HuH-7.5 (cell line): ENCODE data around the gene ACSBG1.
A peak's percentile ranks its signal among the peaks of the same experiment; 100 is the strongest.
"Not testable (repeated sequence)": the region's sequence is repeated elsewhere in the genome, so short reads cannot be mapped to it uniquely, and the experiment has no call there.

Experiments used
- DNase-seq: peaks from one replicate; pipeline ENCODE4 v3.0.0; 2011; ENCODE audit warnings: low spot score

Gene ACSBG1

DNA sequence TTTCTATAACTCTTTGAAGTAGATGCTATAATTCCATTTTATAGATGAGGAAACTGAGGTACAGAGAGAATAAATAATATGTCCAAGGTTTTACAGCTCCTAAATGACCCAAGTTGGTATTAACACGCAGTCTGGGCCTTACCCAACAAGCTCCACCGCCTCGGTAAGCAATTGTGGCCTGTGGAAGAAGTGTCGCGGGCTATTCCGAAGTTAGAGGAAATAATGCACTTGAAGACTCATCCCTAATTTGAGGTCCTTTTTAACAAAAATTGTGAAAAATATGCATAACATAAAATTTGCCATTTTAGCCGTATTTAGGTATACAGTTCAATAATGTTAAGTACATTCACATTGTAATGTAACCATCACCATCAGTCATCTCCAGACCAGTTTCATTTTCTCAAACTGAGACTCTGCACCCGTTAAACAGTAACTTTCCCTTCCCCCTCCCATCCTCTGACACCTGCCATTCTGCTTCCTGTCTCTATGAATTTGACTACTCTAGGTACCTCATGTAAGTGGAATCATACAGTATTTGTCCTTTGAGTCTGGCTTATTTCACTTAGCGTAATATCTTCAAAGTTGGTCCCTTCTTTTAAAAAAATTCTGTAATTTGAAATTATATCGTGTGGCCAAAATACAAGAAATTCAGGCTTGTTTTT lies 67.0 kb downstream of the ACSBG1 start:
- no peak for DNase-seq

DNA sequence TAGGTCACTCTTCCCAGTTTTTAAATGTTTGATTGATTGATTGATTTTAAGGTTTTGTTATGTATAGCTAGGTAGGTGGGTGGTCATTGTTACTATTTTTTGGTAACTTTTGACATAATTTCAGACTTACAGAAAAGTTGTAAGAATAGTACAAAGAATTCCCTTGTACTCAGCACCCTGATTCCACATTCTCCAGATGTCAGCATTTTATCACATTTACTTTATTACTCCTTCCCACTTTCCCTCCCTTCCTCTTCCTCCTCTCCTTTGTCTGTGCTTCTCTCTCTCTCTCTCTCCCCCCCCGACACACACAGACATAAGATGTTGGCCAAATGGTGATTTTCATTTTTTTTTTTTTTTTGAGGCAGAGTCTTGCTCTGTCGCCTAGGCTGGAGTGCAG lies 70.4 kb downstream of the ACSBG1 start:
- DNase-seq = no peak

DNA sequence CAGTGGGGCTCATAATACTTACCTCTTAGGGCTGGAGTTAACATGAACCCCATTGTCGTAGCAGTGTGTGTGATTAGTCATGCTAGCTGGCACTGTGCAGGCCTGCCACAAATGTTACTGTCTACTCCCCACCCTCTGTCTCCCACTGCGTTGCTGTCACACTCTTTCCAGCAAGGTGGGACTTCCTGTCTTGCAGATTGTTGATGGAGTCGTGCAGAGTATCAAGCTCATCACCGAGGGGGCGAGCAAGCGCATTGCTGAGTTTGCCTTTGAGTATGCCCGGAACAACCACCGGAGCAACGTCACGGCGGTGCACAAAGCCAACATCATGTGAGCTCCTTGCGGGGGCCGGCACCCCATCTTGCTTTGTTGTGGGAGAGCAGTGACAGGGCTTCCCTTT lies 72.3 kb downstream of the ACSBG1 start:
- DNase-seq = no peak

DNA sequence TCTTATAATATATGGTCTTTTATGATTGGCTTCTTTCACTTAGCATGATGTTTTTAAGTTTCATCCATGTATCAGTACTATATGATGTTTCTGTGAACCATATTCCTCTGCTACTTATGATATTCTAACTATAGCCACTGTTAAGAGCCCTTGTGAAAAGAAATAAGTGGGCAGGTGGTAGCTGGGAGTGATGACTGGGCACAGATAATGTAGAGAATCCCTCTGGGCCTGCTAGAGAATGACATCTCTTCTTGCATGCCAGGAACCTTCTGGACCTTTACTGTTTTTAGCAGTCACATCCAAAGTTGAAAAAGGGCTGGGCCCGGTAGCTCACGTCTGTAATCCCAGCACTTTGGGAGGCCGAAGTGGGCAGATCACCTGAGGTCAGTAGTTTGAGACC lies 75.0 kb downstream of the ACSBG1 start:
- DNase-seq = no peak

DNA sequence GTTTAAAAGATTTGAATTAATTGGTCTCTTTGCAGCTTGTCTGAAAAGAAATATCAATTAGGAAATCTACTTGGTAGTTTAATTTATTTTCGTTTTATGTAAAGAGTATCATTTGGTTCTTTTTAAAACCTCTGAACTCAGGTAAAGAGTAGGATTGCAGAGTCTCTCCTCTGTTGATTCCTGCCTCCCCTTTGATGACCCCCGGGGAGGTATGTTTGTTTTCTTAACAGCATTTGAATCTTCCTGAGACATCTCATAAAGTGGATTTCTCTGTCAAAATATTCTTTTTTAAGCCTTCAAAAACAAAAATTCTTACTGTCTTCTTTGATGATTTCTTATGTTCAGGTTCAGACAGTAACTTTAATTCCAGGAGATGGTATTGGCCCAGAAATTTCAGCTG lies 77.2 kb downstream of the ACSBG1 start:
- DNase-seq = no peak

DNA sequence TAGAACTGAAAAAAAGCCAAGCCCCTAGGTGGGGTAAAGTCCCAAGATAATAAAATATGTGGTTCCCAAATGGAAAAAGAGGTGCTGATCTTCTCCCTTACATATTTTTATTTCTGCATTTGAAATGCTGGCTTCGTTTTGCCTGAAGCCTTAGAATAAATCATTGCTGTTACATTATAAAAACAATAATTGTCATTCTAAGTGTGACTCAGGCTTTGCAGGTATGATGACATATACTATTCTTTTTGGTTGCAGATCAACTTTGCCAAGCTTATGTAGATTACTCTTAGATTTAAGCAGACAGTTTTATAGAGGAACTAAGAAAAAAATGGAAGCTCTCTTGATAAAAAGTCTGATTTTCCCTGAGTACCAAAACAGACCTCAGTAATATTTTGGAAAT lies 77.7 kb downstream of the ACSBG1 start:
- no peak for DNase-seq

DNA sequence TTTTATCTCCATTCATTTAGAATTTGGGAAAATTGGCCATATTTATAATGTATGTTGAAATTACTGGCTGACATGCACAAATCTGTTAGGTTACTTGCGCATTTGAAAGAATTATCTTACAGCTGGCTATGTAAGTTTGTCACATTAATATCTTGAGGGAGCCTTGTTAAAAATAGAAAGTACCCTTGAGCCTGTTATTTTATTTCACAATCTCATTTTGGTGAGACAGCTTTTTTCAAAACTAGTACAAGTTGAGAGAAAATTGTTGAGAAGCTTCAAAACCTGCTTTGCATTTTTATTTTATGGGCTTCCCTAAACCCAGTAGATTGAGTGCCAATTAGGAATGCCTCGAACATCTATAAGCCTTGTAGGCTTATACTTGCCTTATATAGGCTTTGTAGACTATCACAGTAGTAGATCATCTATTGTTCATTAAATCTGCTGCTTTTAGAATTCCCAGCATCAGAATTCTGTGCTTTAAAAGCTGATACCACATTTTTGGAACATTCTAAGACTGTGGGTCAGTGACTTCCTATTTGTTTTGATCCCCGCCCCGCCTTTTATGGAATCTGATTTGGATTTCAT lies 78.9 kb downstream of the ACSBG1 start:
- no peak for DNase-seq

GRCh38 chr15:78154955-78155354 lies 79.4 kb downstream of the ACSBG1 start:
- DNase-seq = no peak

DNA sequence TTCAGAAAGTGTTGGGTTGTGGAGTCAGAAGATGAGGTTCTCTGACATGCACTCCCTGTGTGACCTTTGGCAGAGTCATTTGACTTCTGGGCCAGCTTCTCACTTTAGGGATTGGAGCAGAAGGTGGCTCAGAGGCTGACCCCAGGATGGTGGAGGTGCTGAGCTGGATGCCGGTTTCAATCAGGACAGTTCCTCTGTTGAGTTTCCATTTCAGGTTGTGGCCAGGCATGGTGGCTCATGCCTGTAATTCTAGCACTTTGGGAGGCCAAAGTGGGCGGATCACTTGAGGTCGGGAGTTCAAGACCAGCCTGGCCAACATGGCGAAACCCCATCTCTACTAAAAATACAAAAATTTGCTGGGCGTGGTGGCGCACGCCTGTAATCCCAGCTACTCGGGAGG lies 83.3 kb downstream of the ACSBG1 start:
- not testable (repeated sequence) for DNase-seq

GRCh38 chr15:78149805-78150751 lies 84.3 kb downstream of the ACSBG1 start:
- DNase-seq = peak; percentile 46

- peak; percentile 91 for DNase-seq
Observed at GRCh38 chr15:78149068-78149804, 85.1 kb downstream of the ACSBG1 start, which contains the start of gene IDH3A. Gene IDH3A (plus strand): TSS chr15:78149362. CDS start chr15:78149404, 42 bp downstream.

GRCh38 chr15:78148392-78149067 lies 85.8 kb downstream of the ACSBG1 start:
- DNase-seq = no peak

- no peak for DNase-seq
Observed at GRCh38 chr15:78147566-78147965, 86.8 kb downstream of the ACSBG1 start.

DNA sequence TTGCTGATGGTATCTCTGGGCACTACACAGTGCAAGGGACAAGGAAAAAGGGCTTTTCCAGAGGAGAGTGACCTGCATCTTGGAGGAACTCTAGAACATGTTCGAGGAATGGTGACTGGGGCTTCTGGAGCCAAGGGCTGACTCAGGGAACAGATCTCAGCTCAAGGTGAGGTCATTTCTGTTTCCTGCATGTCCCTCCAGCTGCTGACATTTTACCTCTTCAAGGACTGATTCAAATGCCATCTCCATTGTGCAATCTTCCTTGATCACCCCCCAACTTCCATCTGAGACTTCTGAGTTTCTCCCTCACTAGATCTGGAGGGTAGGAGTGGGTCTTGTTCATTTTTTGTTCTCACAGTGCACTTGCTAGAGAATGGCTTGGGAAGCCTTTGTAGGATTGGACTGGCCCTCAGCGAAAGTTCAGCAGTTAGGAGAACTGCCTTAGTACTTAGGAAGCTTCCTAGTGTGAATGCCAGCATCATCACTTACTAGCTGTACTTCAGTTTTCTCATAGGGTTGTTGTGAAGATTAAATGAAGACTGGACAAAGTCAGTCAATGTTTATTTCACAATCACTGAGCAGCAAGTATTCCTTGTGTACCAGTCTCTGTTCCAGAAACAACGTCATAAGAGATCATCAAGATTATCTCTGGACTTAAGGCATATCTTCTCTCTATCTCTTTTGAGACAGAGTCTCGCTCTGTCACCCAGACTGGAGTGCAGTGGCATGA lies 87.8 kb downstream of the ACSBG1 start:
- no peak for DNase-seq

DNA sequence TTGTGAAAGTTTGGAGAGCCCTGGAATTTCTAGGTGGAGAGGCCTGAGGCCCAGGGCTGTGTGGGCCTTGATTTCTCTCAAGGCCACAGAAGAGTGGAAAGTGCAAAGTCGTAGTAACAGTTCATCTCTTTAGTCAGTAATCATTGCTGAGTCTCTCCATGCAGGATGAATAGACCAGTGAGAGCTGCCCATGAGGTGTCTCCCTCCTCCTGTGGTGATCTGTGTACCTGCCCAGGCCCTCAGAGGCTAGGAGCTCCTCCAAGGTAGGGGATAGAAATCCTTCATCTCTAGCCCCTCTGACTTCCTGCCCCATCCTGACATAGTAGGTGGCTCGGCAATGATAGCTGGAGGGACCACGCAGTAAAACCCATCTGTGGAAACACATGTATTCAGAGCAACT lies 92.0 kb downstream of the ACSBG1 start:
- DNase-seq = no peak

- no peak for DNase-seq
Observed at GRCh38 chr15:78140292-78140691, 94.1 kb downstream of the ACSBG1 start.

- DNase-seq = no peak
Observed at GRCh38 chr15:78139578-78139977, 94.8 kb downstream of the ACSBG1 start.

DNA sequence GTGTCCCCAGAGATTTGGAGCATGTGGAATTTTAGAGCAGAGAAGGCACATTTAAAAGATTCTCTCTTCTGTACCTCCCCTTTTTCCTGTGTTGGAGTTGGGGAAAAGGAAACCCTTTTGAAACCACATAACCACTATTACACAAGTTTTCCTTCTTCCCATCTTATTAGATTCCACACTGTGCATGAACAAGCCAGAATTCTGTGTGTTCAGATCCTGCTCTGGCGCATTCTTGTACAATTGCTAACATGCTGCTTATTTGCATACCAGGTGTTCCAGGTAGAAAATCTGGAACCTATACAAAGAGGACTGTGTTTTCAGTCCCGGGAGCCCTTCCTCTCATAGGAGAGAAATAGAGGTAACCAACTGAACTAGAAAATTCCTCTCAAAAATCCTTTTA lies 100.6 kb downstream of the ACSBG1 start:
- no peak for DNase-seq

DNA sequence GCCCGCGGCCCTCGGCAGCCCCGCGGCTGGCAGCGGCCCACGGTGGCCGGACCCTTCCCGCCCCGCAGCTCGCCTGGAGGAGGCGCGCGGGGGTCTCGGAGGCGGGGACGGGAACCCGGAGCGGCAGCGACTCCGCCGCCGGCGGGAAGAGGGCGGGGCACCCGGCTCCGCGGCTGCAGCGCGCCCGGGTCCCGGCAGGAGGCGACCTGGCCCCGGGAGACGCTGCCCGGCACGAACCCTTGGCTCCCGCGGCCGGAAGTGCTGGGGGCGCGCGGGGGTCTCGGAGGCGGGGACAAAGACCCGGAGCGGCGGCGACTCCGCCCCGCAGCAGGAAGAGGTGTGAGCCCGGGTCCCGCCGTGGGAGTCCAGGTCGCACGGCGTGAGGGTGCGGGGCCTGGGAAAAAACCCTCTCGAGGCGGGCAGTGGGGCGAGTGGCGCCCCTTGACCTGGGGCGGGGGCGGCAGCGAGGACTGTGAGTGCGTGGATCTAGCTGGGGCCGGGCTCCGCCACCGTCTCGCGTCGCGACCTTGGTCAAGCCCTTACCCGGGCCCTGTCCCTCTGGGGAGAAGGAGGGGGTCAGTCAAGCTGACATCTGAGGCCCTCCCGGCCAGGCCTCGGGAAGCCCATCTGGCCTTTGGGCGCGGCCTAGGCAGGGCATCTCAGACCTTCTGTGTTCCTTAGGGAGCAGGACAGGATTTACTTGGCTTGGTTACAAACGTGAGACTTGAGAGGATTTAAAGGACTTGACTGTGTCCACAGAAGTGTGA lies 102.9 kb downstream of the ACSBG1 start, which contains the start of gene CIB2:
CIB2 (minus strand) TSS at position 151 of the 767 bp plus-strand sequence. CDS start 230 bp downstream, outside the sequence.
- peak; percentile 95 for DNase-seq
